Body of pancreas (tissue), 4 donors: Measurements from ENCODE around the gene MYO1H. TPM values are rescaled to one million over a fixed set of nuclear protein-coding genes. Genes with fewer than 3 reads are reported as not detected.

Experiments
- ATAC-seq: fragments of 150-250 bp; one replicate; pipeline ENCODE4 v1.9.1; 2016
- DNase-seq, 4 donors: peaks; one replicate each; pipeline ENCODE4 v3.0.0-alpha.2; 2019
- H3K27ac ChIP-seq, 4 donors: fragments of 200-600 bp; sonication (generic); 1 replicate in 3 of 4; 2 replicates in 1 of 4; pipeline versions ENCODE4 v1.5.1 to v1.6.1; 2016 to 2019; ENCODE audit warnings: mild to moderate bottlenecking in 1 of 4, mixed read lengths in 1 of 4, moderate library complexity in 1 of 4
- H3K27me3 ChIP-seq, 2 donors: fragments of 200-600 bp; sonication (generic); one replicate each; pipeline ENCODE4 v1.6.0; 2016; ENCODE audit warnings: mild to moderate bottlenecking in 1 of 2
- H3K36me3 ChIP-seq, 2 donors: fragments of 200-600 bp; sonication (generic); replicated peaks in 1 of 2; 2 replicates each; pipeline ENCODE4 v1.5.1; 2016; ENCODE audit warnings: low read depth in 2 of 2; ENCODE audit not compliant: insufficient read depth in 1 of 2
- H3K4me1 ChIP-seq: fragments of 200-600 bp; sonication (generic); one replicate; pipeline ENCODE4 v1.6.0; 2016
- H3K4me3 ChIP-seq, 2 donors: fragments of 200-600 bp; sonication (generic); 1 replicate in 1 of 2; 2 replicates in 1 of 2; pipeline ENCODE4 v1.5.1; 2016 to 2019
- H3K9me3 ChIP-seq, 3 donors: fragments of 200-600 bp; sonication (generic); 1 replicate in 2 of 3; 2 replicates in 1 of 3; pipeline ENCODE4 v1.5.1; 2016
- POLR2A ChIP-seq, 3 donors: fragments of 450-650 bp; IDR thresholded peaks; one replicate each; pipeline ENCODE4 v1.6.1; 2016; ENCODE audit warnings: antibody characterized with exemption in 3 of 3, mild to moderate bottlenecking in 2 of 3
- WGBS, 2 donors: methylation state at CpG; one replicate each; pipeline ENCODE4 v1.1.5; 2017; 5-methylcytosine and 5-hydroxymethylcytosine counted together
- intact Hi-C: fragments of 100-400 bp; cut with DNase I; formaldehyde crosslinking; loops from one replicate; pipeline ENCODE4 v1.15.1; 2023
- total RNA-seq, 2 donors: library from RNA; depleted of rRNA; stranded (reverse); fragments of >200 nt; gene quantifications; one replicate each; pipeline ENCODE4 v1.1.0, GENCODE V29; 2016
- TF ChIP-seq, protein P1 (sequence below), 7 experiments: fragments of 450-650 bp in 4 of 7; fragments of 200-600 bp in 3 of 7; sonication (generic) in 3 of 7; IDR thresholded peaks; one replicate each; pipeline ENCODE4 v1.5.1; 2016 to 2019; ENCODE audit warnings: antibody characterized with exemption in 7 of 7

Gene MYO1H
- total RNA-seq, 2 donors from 2014 or later: not detected

DNA sequence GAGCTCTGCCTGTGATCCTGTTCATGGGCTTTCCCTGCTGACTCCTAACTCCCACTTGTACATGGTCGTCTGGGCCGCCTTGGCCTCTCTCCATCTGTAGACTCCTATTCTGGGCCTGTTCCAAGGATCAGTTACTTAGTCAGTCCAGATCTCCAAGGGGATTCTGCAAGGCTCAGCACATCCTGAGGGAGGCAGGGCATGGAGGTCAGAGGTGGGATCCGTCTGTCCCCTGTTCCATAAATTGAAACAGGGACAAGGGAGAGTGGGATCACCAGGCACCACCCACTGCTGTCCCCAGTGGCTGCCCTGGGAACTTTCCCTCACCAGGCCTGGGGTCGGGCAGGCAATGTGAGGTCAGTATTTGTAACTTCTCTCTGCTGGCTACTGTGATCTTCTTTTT, 85.9 kb downstream of the MYO1H start:
- no peaks in the 10 kb centered on the region for H3K9me3 ChIP-seq
- H3K27ac ChIP-seq: no peak overlapping the region
- peak; percentile 27 for ATAC-seq
- H3K27me3 ChIP-seq: no peaks in the 10 kb centered on the region
- intact Hi-C loops: loop anchor here (10.0 kb wide), 1 partner anchor 341 kb away; no protein-coding TSS in a partner anchor
- WGBS, 2 donors: 71 to 80% methylated on average over 4 of the region's 4 CpGs
- peaks cover 7% of the 10 kb centered on the region for H3K4me1 ChIP-seq
- TF ChIP-seq, protein P1, sequence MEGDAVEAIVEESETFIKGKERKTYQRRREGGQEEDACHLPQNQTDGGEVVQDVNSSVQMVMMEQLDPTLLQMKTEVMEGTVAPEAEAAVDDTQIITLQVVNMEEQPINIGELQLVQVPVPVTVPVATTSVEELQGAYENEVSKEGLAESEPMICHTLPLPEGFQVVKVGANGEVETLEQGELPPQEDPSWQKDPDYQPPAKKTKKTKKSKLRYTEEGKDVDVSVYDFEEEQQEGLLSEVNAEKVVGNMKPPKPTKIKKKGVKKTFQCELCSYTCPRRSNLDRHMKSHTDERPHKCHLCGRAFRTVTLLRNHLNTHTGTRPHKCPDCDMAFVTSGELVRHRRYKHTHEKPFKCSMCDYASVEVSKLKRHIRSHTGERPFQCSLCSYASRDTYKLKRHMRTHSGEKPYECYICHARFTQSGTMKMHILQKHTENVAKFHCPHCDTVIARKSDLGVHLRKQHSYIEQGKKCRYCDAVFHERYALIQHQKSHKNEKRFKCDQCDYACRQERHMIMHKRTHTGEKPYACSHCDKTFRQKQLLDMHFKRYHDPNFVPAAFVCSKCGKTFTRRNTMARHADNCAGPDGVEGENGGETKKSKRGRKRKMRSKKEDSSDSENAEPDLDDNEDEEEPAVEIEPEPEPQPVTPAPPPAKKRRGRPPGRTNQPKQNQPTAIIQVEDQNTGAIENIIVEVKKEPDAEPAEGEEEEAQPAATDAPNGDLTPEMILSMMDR (IDR thresholded peaks at IDR 0.05): peak in 1 of 7 experiments; percentile 6
- TF ChIP-seq POLR2A (IDR thresholded peaks at IDR 0.05): no peak
- no peak overlapping the region for H3K4me3 ChIP-seq
- peak in 2 of 4 donors; percentile 10 to 22 for DNase-seq
- H3K36me3 ChIP-seq: no peaks in the 10 kb centered on the region

DNA sequence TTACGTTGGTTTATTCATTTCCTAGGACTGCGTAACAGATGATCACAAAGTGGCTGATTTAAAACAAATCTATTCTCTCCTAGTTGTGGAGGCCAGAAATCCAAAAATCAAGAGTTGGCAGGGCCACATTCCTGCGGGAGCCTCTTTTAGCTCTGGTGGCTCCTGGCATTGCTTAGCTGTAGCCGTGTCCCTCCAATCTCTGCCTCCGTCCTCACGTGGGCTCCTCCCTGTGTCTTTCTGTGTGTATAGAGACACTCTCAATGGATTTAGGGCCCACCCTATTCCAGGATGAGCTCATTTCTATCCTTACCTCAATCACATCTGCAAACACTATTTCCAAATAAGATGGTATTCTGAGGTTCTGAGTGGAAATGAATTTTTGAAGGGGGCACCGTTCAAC, 86.9 kb downstream of the MYO1H start:
- Histone ChIP-seq H3K27ac (no peak overlapping the region), H3K4me1 (peaks cover 7% of the 10 kb centered on the region)

DNA sequence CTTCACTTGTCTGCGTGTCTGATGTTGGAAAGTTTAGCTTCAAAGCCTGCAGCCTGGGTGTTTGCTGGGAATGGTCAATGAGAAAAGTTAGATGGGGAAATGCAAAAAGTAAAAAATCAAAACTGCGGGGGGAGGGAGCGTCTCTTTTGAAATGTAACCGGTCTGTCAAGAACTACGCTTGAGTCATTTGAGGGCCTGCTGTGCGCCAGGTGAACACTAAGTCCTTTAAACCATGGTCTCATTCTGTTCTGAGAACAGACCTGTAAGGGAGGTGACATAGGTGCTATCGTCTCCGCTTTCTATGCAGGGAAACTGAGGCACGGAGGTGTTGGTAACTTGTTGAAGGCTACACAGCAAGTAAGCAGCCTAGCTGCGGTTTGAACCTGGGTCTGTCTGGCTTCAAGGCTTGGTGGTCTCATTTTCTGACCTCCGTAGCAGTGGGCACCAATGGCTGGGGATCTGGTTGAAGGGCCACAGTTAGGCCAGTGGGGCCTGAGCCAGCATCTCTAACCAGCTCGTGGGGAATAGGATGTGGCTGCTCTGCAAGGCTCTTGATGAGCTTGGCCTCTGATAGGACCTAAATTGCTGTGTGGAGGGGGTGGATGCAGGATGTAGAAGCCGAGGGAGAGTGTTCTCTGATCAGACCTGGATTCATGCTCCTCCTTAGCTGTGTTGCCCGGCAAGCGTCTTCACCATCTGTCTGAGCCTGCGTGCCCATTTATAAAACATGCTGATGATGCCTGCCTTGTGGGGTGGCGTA, 87.9 kb downstream of the MYO1H start:
- H3K36me3 ChIP-seq: no peaks in the 10 kb centered on the region
- peaks cover 7% of the 10 kb centered on the region for H3K4me1 ChIP-seq

More for the DNA sequence above, 86.9 kb downstream of the MYO1H start:
- TF ChIP-seq, protein P1 (IDR thresholded peaks at IDR 0.05): no peak
- TF ChIP-seq POLR2A (IDR thresholded peaks at IDR 0.05): no peak
- no peak for DNase-seq
- no peaks in the 10 kb centered on the region for H3K9me3 ChIP-seq
- H3K36me3 ChIP-seq: no peaks in the 10 kb centered on the region
- no peak overlapping the region for H3K4me3 ChIP-seq
- H3K27me3 ChIP-seq: no peaks in the 10 kb centered on the region
- ATAC-seq: no peak
- 76 to 79% methylated on average over 7 of the region's 7 CpGs for WGBS, 2 donors
- intact Hi-C loops: loop anchor here (10.0 kb wide), 1 partner anchor 340 kb away; no protein-coding TSS in a partner anchor

DNA sequence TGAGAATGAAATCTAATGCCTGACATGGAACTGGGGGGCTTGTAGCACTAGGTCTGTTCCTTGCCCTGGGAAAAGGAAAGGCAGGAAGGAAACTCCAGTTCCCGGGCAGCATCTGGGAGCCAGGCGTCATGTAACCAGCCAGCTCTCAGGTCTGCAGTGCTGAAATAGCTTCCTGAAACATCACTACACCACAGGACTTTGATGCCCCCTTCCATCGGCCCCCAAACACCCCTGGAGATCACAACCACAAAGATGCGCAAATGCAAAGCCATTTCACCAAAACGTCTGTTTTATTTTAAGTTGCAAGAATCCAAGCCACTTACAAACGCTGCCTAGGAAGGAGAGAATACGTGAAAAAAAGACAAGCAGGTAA, 88.5 kb downstream of the MYO1H start:
- H3K27me3 ChIP-seq: no peaks in the 10 kb centered on the region
- peaks cover 7% of the 10 kb centered on the region for H3K4me1 ChIP-seq
- 55 to 62% methylated on average over 7 of the region's 7 CpGs for WGBS, 2 donors
- intact Hi-C loops: loop anchor here (10.0 kb wide), 1 partner anchor 339 kb away; no protein-coding TSS in a partner anchor
- H3K4me3 ChIP-seq: no peak overlapping the region
- ATAC-seq (no peak), DNase-seq (no peak)
- H3K27ac ChIP-seq: no peak overlapping the region
- TF ChIP-seq POLR2A (IDR thresholded peaks at IDR 0.05): no peak
- TF ChIP-seq, protein P1 (IDR thresholded peaks at IDR 0.05): no peak
- no peaks in the 10 kb centered on the region for H3K36me3 ChIP-seq
- no peaks in the 10 kb centered on the region for H3K9me3 ChIP-seq

More for the DNA sequence above, 87.9 kb downstream of the MYO1H start:
- Histone ChIP-seq H3K27me3 (no peaks in the 10 kb centered on the region), H3K27ac (no peak overlapping the region), H3K4me3 (no peak overlapping the region), H3K9me3 (no peaks in the 10 kb centered on the region)
- intact Hi-C loops: loop anchor here (10.0 kb wide), 1 partner anchor 339 kb away; no protein-coding TSS in a partner anchor
- WGBS, 2 donors: 65 to 67% methylated on average over 13 to 17 of the region's 17 CpGs
- TF ChIP-seq, protein P1 (IDR thresholded peaks at IDR 0.05): no peak
- no peak for TF ChIP-seq POLR2A (IDR thresholded peaks at IDR 0.05)
- DNase-seq (no peak), ATAC-seq (no peak)
